ENCODE measurements around the gene OR6B1.
"Not testable (repeated sequence)": the region's sequence is repeated elsewhere in the genome, so short reads cannot be mapped to it uniquely, and the experiment has no call there.

Gene OR6B1

DNA sequence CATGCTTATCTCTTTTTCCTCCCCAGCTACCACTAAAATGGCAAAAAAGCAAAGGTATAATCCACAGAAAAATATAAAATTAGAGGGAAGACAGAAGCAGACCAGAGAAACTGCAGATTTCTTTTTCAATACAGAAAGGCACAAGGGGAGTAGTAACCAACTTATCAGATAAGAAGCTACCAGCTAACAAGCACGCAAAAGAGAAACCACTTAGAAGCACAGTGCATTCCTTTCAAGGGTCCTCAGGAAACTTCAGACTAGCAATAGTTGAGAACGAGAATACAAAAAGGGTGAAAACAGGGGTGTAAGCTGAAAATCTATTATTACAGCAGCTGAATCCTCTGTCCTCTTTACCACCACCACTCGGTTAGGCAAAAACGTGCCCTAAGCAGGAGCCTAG is 38.8 kb downstream of the OR6B1 start:
- no peak for DNase-seq (ENCODE audit: low spot score)

DNA sequence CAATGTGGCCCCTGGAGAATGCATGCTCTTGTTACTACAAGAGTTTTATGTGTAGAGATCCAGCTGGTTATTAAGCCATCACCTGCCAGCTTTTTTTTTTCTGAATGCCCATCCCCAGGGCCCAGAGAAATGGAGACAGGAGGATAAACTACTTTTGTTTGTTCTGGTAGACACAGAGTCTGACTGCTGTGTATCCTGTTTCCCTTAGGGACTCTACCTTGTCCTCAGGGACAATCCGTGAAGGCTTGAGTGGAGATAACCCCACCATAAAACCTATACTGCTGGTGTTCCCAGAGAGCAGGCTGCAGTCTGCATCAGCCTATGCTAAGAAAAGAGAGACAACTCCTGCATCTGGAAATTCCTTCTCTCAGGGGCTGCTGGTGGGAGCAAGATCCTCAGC is 48.5 kb downstream of the OR6B1 start, which contains the start of gene OR2A5:
OR2A5 (plus strand) TSS at position 301 of the 400 bp plus-strand sequence. CDS start 1,454 bp downstream, outside the sequence.
- peak; percentile 58 for DNase-seq (ENCODE audit: low spot score)

DNA sequence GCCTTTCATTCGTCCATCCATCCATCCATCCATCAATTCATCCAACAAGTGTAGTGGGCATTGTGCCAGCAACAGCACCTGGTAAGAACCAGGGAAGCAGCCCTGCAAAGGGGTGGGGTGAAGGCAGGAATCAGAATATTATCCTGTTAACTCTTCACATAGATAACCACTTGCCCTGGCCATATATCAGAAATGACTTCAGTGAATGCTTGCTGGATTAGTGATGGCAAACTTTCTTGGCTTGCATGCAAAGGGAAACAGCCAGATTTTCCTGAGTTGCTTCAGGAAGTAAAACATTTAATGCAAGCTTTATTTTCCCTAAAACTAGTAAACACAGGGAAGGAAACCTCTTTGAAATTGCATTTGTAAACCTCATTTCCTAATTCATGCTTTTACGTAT is 49.4 kb downstream of the OR6B1 start:
- DNase-seq (ENCODE audit: low spot score): no peak

DNA sequence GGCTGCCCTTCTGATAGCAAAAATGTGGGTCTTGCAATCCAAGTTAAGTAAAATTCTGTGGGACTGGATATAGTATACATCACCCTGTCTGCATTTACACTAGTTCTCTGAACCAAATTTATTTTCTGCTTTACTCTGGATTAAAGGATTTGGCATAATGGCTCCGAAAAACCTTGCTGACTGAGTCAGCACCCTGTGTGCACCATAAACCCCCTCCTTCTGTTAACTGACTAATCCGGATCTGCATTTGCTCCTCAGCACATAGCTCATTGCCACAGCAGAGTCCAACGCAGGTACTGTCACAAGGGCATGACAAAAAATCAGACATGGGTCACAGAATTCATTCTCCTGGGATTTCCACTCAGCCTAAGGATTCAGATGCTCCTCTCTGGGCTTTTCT is 50.0 kb downstream of the OR6B1 start:
- peak; percentile 75 for DNase-seq (ENCODE audit: low spot score)

DNA sequence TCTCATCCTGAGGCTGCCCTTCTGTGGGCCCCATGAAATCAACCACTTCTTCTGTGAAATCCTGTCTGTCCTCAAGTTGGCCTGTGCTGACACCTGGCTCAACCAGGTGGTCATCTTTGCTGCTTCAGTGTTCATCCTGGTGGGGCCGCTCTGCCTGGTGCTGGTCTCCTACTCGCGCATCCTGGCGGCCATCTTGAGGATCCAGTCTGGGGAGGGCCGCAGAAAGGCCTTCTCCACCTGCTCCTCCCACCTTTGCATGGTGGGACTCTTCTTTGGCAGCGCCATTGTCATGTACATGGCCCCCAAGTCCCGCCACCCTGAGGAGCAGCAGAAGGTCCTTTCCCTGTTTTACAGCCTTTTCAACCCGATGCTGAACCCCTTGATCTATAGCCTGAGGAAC is 50.8 kb downstream of the OR6B1 start:
- DNase-seq (ENCODE audit: low spot score): not testable (repeated sequence)

DNA sequence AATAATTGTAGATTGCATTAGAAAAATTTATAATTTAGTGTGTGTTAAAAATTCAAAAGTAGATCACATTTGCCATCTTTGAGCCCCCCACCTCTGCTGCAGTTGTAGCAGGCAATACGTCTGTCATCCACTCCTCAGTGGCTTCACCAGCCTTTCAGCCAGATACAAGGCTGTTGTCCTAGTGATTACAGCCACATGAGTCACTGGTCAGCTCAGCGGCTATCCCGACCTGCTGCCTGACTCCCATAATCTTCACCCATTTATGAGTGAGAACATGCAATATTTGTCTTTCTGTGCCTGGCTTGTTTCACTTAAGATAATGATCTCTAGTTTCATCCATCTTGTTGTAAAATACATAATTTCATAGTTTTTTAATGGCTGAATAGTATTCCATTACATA is 57.8 kb downstream of the OR6B1 start:
- no peak for DNase-seq (ENCODE audit: low spot score)

Data from D341Med (cell line).